OCI-LY7 (cell line): ENCODE measurements around the gene SLC35C1. TPM values are rescaled to one million over a fixed set of nuclear protein-coding genes. Genes with fewer than 3 reads are reported as not detected.

Experiments
- BruUV-seq: library from RNA; stranded (reverse); fragments of 400-500 nt; replicated peaks from 2 replicates; lab custom pipeline; 2021; lab: Mats Ljungman, UMichigan
- CTCF ChIA-PET: fragments of 300-600 bp; sonication (Branson Sonifier 250); formaldehyde crosslinking; loops from one replicate; lab custom pipeline; 2022; ENCODE audit warnings: antibody characterized with exemption; ENCODE audit not compliant: unreplicated experiment; lab: Charles Lee
- POLR2A ChIA-PET: fragments of 300-600 bp; sonication (Branson Sonifier 250); formaldehyde crosslinking; loops from one replicate; lab custom pipeline; 2022; ENCODE audit warnings: antibody characterized with exemption; lab: Charles Lee
- DNase-seq: peaks from one replicate; pipeline ENCODE4 v3.0.0-alpha.2; 2015; ENCODE audit warnings: low spot score
- H2AFZ ChIP-seq: fragments of 200-600 bp; sonication (generic), shearing (Covaris generic); 2 replicates; pipeline ENCODE4 v1.6.1; 2014; ENCODE audit warnings: mild to moderate bottlenecking, antibody characterized with exemption, low read length, moderate library complexity
- H3K27ac ChIP-seq: fragments of 200-600 bp; sonication (generic); 2 replicates; pipeline ENCODE4 v1.5.1; 2014; ENCODE audit warnings: mixed run types, low read depth, mild to moderate bottlenecking, moderate library complexity, low read length, inconsistent platforms; ENCODE audit not compliant: poor library complexity, severe bottlenecking
- H3K36me3 ChIP-seq: fragments of 200-600 bp; sonication (generic); 2 replicates; pipeline ENCODE4 v1.6.1; 2014; ENCODE audit warnings: mild to moderate bottlenecking, antibody characterized with exemption, low read length, moderate library complexity, mixed read lengths; ENCODE audit not compliant: insufficient read depth
- H3K4me1 ChIP-seq: fragments of 200-600 bp; sonication (generic); 2 replicates; pipeline ENCODE4 v1.5.1; 2014; ENCODE audit warnings: mild to moderate bottlenecking, low read length; ENCODE audit not compliant: insufficient read depth, poor library complexity, severe bottlenecking
- H3K4me2 ChIP-seq: fragments of 200-600 bp; sonication (generic); 2 replicates; pipeline ENCODE4 v1.6.1; 2014; ENCODE audit warnings: mild to moderate bottlenecking, low read length
- H3K4me3 ChIP-seq: fragments of 200-600 bp; sonication (generic); 2 replicates; pipeline ENCODE4 v1.5.1; 2014; ENCODE audit warnings: mild to moderate bottlenecking, low read depth, low read length; ENCODE audit not compliant: poor library complexity, severe bottlenecking
- H3K79me2 ChIP-seq: fragments of 200-600 bp; sonication (generic); 2 replicates; pipeline ENCODE4 v1.6.1; 2016; ENCODE audit warnings: low read depth, mild to moderate bottlenecking, low read length, moderate library complexity, mixed read lengths; ENCODE audit not compliant: insufficient read depth
- H3K9me2 ChIP-seq: fragments of 200-600 bp; sonication (generic); 2 replicates; pipeline ENCODE4 v1.6.1; 2016; ENCODE audit warnings: mild to moderate bottlenecking, low read length, mixed read lengths; ENCODE audit not compliant: insufficient read depth
- H3K9me3 ChIP-seq: fragments of 200-600 bp; sonication (generic); 2 replicates; pipeline ENCODE4 v1.6.1; 2014; ENCODE audit warnings: mild to moderate bottlenecking, mixed run types, low read length, mixed read lengths
- H4K20me1 ChIP-seq: fragments of 200-600 bp; sonication (generic); 2 replicates; pipeline ENCODE4 v1.6.1; 2014; ENCODE audit warnings: mild to moderate bottlenecking, antibody characterized with exemption, low read length, moderate library complexity, mixed read lengths; ENCODE audit not compliant: insufficient read depth
- EZH2phosphoT487 ChIP-seq: fragments of 200-600 bp; sonication (generic); IDR thresholded peaks from 2 replicates; pipeline ENCODE4 v1.6.1; 2018; ENCODE audit warnings: low read depth, borderline replicate concordance, mild to moderate bottlenecking, mixed run types, antibody characterized with exemption, low read length, moderate library complexity, mixed read lengths
- intact Hi-C: fragments of 100-400 bp; cut with micrococcal nuclease; formaldehyde crosslinking; loops from one replicate; pipeline ENCODE4 v1.10.0; 2022; ENCODE audit not compliant: unreplicated experiment
- total RNA-seq, 2 experiments: library from RNA; depleted of rRNA in 1 of 2; stranded (reverse); fragments of >200 nt in 1 of 2; shearing (Covaris generic) in 1 of 2; gene quantifications; 2 replicates each; pipeline ENCODE4 v1.2.3, GENCODE V29; 2014 to 2022
- TF ChIP-seq, protein P1 (sequence below): fragments of 200-600 bp; sonication (generic); conservative IDR thresholded peaks from 2 replicates; pipeline ENCODE4 v1.5.1; 2014; ENCODE audit warnings: mild to moderate bottlenecking, antibody characterized with exemption, low read length, moderate library complexity, mixed read lengths

SLC35C1 gene
- total RNA-seq, 2 experiments from 2014 or later: 3.3 to 9.2 TPM

DNA sequence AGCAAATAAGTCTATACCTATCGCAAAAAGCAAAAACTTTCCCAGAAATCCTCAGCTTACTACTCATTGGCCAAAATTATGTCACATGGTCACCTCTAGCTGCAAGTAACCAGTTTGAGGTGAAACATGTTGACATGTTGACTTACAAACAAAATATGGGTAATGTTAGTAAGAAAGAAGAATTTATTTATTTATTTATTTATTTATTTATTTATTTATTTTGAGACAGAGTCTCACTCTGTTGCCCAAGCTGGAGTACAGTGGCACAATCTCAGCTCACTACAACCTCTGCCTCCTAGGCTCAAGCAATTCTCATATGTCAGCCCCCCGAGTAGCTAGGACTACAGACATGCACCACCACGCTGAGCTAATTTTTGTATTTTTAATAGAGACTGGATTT, 5.4 kb upstream of the SLC35C1 start:
- H3K4me1 ChIP-seq: peaks cover 5% of the 10 kb centered on the region
- POLR2A ChIA-PET: no interaction called here
- intact Hi-C loops: no loop called here

DNA sequence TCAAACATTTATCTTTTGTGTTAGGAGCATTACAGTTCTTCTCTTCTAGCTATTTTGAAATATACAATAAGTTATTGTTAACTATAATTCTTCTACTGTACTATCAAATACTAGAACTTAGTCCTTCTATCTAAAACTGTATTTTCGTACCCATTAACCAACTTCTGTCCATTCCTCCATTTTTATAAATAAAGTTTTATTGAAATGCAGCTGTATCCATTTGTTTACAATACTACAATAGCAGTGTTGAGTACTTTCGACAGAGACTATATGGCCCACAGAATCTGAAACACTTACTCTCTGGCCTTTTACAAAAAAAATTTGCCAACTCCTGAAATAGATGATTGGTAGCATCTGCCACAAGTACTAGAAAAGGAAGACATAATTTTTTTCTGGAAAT, 4.7 kb upstream of the SLC35C1 start:
- Histone ChIP-seq H3K9me2 (no peaks in the 10 kb centered on the region), H2AFZ (no peak overlapping the region), H3K4me2 (no peak overlapping the region), H3K27ac (no peak overlapping the region), H3K4me1 (peaks cover 5% of the 10 kb centered on the region), H3K79me2 (no peaks in the 10 kb centered on the region), H3K4me3 (no peak overlapping the region), H3K36me3 (no peaks in the 10 kb centered on the region), H4K20me1 (no peaks in the 10 kb centered on the region), H3K9me3 (no peaks in the 10 kb centered on the region)
- TF ChIP-seq EZH2phosphoT487: no peak
- TF ChIP-seq, protein P1, sequence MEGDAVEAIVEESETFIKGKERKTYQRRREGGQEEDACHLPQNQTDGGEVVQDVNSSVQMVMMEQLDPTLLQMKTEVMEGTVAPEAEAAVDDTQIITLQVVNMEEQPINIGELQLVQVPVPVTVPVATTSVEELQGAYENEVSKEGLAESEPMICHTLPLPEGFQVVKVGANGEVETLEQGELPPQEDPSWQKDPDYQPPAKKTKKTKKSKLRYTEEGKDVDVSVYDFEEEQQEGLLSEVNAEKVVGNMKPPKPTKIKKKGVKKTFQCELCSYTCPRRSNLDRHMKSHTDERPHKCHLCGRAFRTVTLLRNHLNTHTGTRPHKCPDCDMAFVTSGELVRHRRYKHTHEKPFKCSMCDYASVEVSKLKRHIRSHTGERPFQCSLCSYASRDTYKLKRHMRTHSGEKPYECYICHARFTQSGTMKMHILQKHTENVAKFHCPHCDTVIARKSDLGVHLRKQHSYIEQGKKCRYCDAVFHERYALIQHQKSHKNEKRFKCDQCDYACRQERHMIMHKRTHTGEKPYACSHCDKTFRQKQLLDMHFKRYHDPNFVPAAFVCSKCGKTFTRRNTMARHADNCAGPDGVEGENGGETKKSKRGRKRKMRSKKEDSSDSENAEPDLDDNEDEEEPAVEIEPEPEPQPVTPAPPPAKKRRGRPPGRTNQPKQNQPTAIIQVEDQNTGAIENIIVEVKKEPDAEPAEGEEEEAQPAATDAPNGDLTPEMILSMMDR: no peak
- ChIA-PET POLR2A (interaction anchor here (0.7 kb wide), 1 partner anchor 36 kb away, joined by 3 read pairs; no protein-coding TSS in a partner anchor), CTCF (no interaction called here)
- intact Hi-C loops: no loop called here
- DNase-seq: no peak
- BruUV-seq: no TSS peak

More for the DNA sequence above, 5.4 kb upstream of the SLC35C1 start:
- DNase-seq: no peak
- no peaks in the 10 kb centered on the region for H3K9me3 ChIP-seq
- H2AFZ ChIP-seq: no peak overlapping the region
- H3K27ac ChIP-seq: no peak overlapping the region
- TF ChIP-seq EZH2phosphoT487: no peak
- TF ChIP-seq, protein P1: no peak
- no peaks in the 10 kb centered on the region for H3K79me2 ChIP-seq
- H4K20me1 ChIP-seq: no peaks in the 10 kb centered on the region
- no peak overlapping the region for H3K4me3 ChIP-seq
- CTCF ChIA-PET: interaction anchor here (0.7 kb wide), 1 partner anchor 417 kb away, joined by 6 read pairs; no protein-coding TSS in a partner anchor
- H3K9me2 ChIP-seq: no peaks in the 10 kb centered on the region
- no peaks in the 10 kb centered on the region for H3K36me3 ChIP-seq
- BruUV-seq: no TSS peak
- no peak overlapping the region for H3K4me2 ChIP-seq

DNA sequence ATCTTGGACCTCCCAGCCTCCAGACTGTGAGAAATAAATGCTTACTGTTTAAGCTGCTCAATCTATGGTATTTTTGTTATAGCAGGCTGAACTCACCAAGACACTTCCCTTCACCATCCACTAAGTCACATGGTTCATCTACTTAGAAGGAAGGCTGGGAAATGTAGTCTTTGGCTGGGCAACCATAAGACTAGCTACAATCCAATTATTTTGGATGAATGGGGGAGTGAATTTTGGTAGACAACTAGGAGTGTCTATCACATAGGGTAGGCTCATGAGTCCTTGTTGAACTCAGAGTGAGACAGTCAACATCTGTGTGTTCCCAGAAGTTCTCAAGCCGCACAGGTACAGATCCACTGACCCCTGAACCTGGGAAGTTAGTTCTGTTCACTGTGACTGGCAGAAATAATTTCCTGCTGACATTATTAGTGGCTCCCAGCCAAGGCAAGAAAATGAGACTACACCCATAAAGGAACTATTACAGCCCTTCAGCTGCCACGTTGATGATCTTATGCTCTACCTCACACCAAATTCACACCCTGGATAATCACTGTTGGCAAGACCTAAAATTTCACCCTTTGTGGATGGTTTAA, 3.1 kb upstream of the SLC35C1 start:
- H3K36me3 ChIP-seq: no peaks in the 10 kb centered on the region

More for the DNA sequence above, 3.1 kb upstream of the SLC35C1 start:
- POLR2A ChIA-PET: interaction anchor here (0.6 kb wide), 2 partner anchors 112 to 831 kb away, joined by 3 to 4 read pairs; no protein-coding TSS in a partner anchor
- H3K4me1 ChIP-seq: peaks cover 18% of the 10 kb centered on the region
- no peaks in the 10 kb centered on the region for H3K9me3 ChIP-seq
- TF ChIP-seq EZH2phosphoT487: no peak
- TF ChIP-seq, protein P1: no peak
- no peak overlapping the region for H3K4me2 ChIP-seq
- no peak overlapping the region for H3K27ac ChIP-seq
- no peaks in the 10 kb centered on the region for H3K79me2 ChIP-seq
- intact Hi-C loops: no loop called here
- H4K20me1 ChIP-seq: no peaks in the 10 kb centered on the region
- no TSS peak for BruUV-seq
- H3K4me3 ChIP-seq: no peak overlapping the region
- DNase-seq: peak; percentile 29
- no peak overlapping the region; the same call in 1 of the 2 replicates for H2AFZ ChIP-seq
- CTCF ChIA-PET: interaction anchor here (0.9 kb wide), 1 partner anchor 30 kb away, joined by 3 read pairs; no protein-coding TSS in a partner anchor
- H3K9me2 ChIP-seq: no peaks in the 10 kb centered on the region
